AG04449 (cell line): Measurements from ENCODE around the gene ABCC9.

Source experiments
- CTCF ChIA-PET: fragments of 350-600 bp; formaldehyde crosslinking; extraction: SDS; loops from one replicate; lab custom pipeline; 2021; ENCODE audit warnings: antibody characterized with exemption; lab: Yijun Ruan, JAX
- POLR2A ChIA-PET: fragments of 400-600, 350-600 bp; formaldehyde crosslinking; extraction: SDS; loops from one replicate; lab custom pipeline; 2020; ENCODE audit warnings: antibody characterized with exemption, inconsistent platforms; lab: Yijun Ruan, JAX
- DNase-seq: peaks from one replicate; pipeline ENCODE4 v3.0.0-alpha.2; 2010; ENCODE audit warnings: low read depth, low spot score
- H3K4me3 ChIP-seq: 2 replicates; pipeline ENCODE4 v1.5.1; 2011; ENCODE audit warnings: low read depth, mild to moderate bottlenecking, control low read depth, low read length
- CTCF ChIP-seq: IDR thresholded peaks from one replicate; pipeline ENCODE4 v1.5.1; 2011; ENCODE audit warnings: mild to moderate bottlenecking, moderate library complexity, low read length, control low read depth, inconsistent platforms; ENCODE audit not compliant: insufficient read depth; ENCODE audit errors: missing control alignments

The ABCC9 gene

DNA sequence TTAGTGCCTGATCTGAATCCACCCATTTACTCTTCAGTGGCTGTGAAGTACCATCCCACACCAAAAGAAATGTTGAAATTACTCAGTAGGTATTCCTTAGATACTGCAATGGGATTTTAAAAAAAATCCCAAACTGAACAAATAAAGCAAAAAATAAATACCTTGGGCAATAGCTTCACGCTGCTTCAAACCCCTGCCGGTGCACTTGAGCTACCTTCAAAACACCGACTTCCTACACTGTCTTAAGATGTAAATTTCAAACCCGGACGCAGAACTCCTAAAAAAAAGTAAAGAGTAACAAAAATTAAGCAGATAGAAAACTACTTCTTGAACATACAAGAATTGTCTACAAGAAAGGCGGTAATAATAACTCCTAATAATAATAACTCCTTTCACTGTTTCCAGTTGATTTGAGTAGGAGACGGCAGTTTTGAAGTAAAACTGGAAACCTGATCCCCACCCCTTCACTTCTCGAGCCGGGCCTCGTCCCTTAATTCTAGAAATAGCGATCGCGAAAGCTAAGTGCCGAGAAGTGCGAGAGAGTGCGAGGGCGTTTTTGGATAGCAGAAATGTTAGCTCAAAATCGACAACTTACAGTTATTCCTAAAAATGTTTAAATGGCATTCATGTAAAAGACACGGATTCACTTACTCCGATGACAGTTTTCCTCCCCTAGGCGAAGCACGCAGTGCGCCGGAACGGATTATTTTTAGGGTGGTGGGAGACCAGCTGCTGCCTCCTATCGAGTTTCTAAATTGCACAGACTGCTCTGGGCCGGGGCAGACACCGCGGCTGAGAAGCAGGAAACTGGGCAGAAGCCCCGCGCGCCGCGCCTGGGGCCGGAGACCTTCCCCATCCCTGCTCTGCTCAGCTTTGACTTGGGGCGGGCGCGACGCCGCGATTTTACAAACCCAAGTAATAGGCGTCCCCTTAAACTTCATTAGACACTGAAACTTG lies at the start of gene ABCC9:
Gene ABCC9 (minus strand): TSS at position 878 of the 957 bp plus-strand sequence. CDS start 4,752 bp downstream, outside the sequence.
- ChIA-PET CTCF (no interaction called here), POLR2A (no interaction called here)
- no peak for TF ChIP-seq CTCF
- no peak for DNase-seq
- peak within 1 kb of the TSS; percentile 39 for H3K4me3 ChIP-seq

DNA sequence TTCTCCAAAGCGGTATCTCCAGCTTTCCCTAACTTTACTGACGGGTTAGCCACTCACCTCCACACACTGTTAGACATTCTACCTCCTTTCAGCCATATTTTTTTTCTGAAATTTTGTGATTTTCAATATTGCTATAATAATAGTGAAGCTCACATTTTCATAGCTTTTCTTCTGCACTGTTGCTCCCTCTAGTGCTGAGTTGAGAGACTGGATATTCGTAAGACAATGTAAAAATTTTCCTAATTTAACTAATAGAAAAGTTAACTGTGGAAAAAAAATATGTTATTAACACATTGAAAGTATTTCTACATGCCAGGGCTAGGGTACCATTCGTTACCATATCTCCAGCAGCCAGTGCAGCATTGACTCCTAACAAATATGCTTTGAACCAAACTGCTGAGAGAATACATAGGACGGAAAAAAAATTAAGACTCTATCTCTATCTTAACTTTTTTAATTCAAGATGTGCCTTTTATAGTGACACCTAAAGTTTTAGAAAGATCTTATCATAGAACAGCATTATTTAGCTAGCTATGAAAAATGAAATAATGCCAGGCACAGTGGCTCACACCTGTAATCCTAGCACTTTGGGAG lies 48.7 kb upstream of the ABCC9 start:
- POLR2A ChIA-PET: no interaction called here
- DNase-seq: no peak
- CTCF ChIA-PET: interaction anchor here (0.5 to 8.8 kb wide), 13 partner anchors 8 to 454 kb away, joined by 3 to 142 read pairs (median 3); no protein-coding TSS in a partner anchor
- no peak overlapping the region for H3K4me3 ChIP-seq
- TF ChIP-seq CTCF: peak; percentile 8

DNA sequence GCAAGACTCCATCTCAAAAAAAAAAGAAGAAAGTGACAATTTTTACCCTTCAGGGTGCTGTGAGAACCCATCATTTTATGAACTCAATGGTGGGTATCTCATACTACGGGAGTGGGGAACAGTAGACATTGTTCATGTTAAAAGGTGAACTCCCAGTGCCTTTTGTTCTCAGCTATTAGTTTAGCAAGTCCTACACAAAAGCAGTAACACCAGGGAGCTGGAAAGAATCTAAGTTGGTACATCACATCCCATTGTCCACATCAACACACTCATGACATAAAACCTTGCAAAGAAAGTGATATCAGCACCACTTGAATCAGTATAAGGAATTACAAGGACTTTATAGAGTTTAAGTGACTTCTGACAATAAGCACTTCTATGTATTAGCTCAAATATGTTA lies 47.4 kb upstream of the ABCC9 start:
- no peak overlapping the region for H3K4me3 ChIP-seq
- CTCF ChIA-PET: interaction anchor here (0.9 to 8.8 kb wide), 4 partner anchors 106 to 305 kb away, joined by 3 to 142 read pairs (median 3); no protein-coding TSS in a partner anchor
- DNase-seq: no peak
- POLR2A ChIA-PET: no interaction called here
- no peak for TF ChIP-seq CTCF

DNA sequence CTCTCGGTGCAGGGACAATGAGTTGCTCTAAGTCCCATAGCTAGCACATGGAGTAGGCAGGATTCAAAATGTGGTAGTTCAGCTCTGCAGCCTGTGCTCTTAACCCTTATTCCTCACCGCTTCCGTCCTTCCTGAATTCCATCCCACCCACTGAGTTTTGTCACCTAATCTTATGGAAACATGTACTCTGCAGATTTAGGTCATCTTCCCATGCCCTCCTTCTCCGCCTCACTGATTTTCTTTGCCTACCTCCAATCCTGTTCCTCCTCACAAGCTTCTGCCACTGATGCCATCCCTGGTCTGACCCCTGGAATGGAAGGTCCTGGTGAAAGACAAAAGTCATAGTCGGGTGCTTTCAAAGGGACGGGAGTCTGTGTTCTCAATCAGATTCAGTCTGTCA lies 46.5 kb upstream of the ABCC9 start:
- no peak overlapping the region for H3K4me3 ChIP-seq
- CTCF ChIA-PET: interaction anchor here (1.6 to 8.8 kb wide), 2 partner anchors 31 to 290 kb away, joined by 3 to 142 read pairs; no protein-coding TSS in a partner anchor
- TF ChIP-seq CTCF: no peak
- POLR2A ChIA-PET: no interaction called here
- no peak for DNase-seq

DNA sequence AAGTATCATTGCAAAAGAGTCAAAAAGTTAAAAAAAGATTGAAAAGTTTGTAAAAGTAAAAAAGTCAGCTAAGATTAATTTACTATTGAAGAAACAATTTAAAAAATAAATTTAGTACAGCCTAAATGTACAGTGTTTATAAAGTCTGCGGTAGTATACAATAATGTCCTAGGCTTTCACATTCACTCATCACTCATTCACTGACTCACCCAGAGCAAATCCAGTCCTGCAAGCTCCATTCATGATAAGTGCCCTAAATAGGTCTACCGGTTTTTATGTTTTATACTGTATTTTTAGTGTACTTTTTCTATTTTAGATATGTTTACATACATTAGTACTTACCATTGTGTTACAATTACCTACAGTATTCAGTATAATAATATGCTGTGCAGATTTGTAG lies 43.9 kb upstream of the ABCC9 start:
- ChIA-PET CTCF (interaction anchor here (8.8 kb wide), 1 partner anchor 287 kb away, joined by 142 read pairs; no protein-coding TSS in a partner anchor), POLR2A (no interaction called here)

More for the DNA sequence above, 43.9 kb upstream of the ABCC9 start:
- H3K4me3 ChIP-seq: no peak overlapping the region
- no peak for DNase-seq
- no peak for TF ChIP-seq CTCF
